Prostate gland (tissue), 2 donors: Measurements from ENCODE around the gene SAMD4A. TPM values are rescaled to one million over a fixed set of nuclear protein-coding genes. Genes with fewer than 3 reads are reported as not detected.

ENCODE experiments used
- DNase-seq: peaks from one replicate; pipeline ENCODE4 v3.0.0-alpha.2; 2019; ENCODE audit warnings: low spot score
- H3K27ac ChIP-seq, 2 donors: fragments of 200-600 bp; sonication (generic); 2 replicates each; pipeline ENCODE4 v1.5.1; 2017 to 2019
- H3K27me3 ChIP-seq: fragments of 200-600 bp; sonication (generic); replicated peaks from 2 replicates; pipeline ENCODE4 v1.5.1; 2019; ENCODE audit not compliant: insufficient read depth
- H3K36me3 ChIP-seq, 2 donors: fragments of 200-600 bp; sonication (generic); 1 replicate in 1 of 2; 2 replicates in 1 of 2; pipeline versions ENCODE4 v1.5.1 to v1.8.1; 2017 to 2019
- H3K4me1 ChIP-seq: fragments of 200-600 bp; sonication (generic); replicated peaks from 2 replicates; pipeline ENCODE4 v1.5.1; 2019
- H3K4me3 ChIP-seq, 2 donors: fragments of 200-600 bp; sonication (generic); 2 replicates each; pipeline ENCODE4 v1.5.1; 2017 to 2019
- H3K9me3 ChIP-seq: fragments of 200-600 bp; sonication (generic); 2 replicates; pipeline ENCODE4 v1.5.1; 2017
- POLR2A ChIP-seq: fragments of 450-650 bp; IDR thresholded peaks from one replicate; pipeline ENCODE4 v1.6.1; 2016; ENCODE audit warnings: antibody characterized with exemption, mild to moderate bottlenecking
- POLR2AphosphoS5 ChIP-seq: sonication (generic); formaldehyde crosslinking; IDR thresholded peaks from one replicate; pipeline ENCODE4 v1.6.1; 2017; ENCODE audit warnings: antibody characterized with exemption
- WGBS: methylation state at CpG from one replicate; pipeline ENCODE4 v1.1.5; 2018; 5-methylcytosine and 5-hydroxymethylcytosine counted together
- intact Hi-C: fragments of 100-400 bp; cut with DNase I; formaldehyde crosslinking; loops from one replicate; pipeline ENCODE4 v1.14.2; 2022
- total RNA-seq, 2 donors: library from RNA; depleted of rRNA; stranded (reverse); fragments of >200 nt; gene quantifications; one replicate each; pipeline ENCODE4 v1.1.0, GENCODE V29; 2016
- TF ChIP-seq, protein P1 (sequence below), 4 experiments: fragments of 200-600 bp in 2 of 4; fragments of 450-650 bp in 2 of 4; sonication (generic) in 2 of 4; IDR thresholded peaks; 1 replicate in 3 of 4; 2 replicates in 1 of 4; pipeline ENCODE4 v1.5.1; 2016 to 2019; ENCODE audit warnings: antibody characterized with exemption in 4 of 4, mild to moderate bottlenecking in 2 of 4, moderate library complexity in 2 of 4

The SAMD4A gene
- total RNA-seq, 2 donors from 2014 or later, result 18.1 to 38.5 TPM

DNA sequence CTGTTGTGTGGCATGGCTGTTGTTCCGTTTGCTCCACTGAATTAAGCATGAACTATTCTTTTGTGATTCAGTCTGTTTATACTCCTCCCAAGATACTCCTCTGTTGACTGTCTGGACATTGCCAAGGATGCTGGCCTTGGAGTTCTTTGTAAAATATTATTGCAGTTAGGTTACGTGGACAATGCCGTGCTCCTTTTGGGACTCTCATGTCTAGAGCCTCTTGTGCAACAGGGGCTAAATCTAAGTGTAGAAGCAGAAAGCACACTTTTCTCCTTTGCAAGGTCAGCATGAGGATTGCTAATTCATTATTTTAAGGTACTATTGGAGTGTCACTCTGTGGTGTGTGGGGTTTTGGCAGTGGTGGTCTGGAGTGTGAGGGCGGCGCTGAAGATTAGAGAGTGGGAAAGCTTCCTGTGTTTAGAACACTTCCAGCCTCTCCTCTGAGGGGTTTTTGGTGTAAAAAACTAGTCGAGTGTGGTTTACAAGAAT, 125.4 kb downstream of the SAMD4A start:
- Histone ChIP-seq H3K4me1 (no peaks in the 10 kb centered on the region), H3K9me3 (no peaks in the 10 kb centered on the region), H3K27ac (no peak overlapping the region), H3K27me3 (no peaks in the 10 kb centered on the region), H3K36me3 (no peaks in the 10 kb centered on the region), H3K4me3 (no peak overlapping the region)
- TF ChIP-seq POLR2A, result no peak
- no peak for DNase-seq
- WGBS, result 75% methylated on average over 6 of the region's 6 CpGs
- intact Hi-C loops, result loop anchor here (5.0 kb wide), 1 partner anchor 80 kb away; no protein-coding TSS in a partner anchor

DNA sequence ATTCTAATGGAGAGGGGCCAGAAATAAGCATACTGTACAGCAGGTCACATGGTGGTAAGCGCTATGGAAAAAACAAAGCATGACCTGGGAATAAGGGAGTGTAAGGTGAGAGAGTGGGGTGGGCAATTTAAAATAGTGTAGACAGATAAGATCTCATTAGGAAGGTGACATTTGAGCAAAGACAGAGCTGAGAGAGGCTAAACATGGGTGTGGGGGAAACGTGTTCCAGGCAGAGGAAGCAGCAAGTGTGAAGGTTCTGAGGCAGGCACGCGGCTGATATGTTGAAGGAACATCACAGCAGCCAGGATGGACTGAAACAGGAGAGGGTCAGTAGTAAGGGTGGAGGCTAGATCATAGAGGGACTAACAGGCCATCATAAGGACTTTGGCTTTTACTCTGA, 126.8 kb downstream of the SAMD4A start:
- 91% methylated on average over 4 of the region's 4 CpGs for WGBS
- Histone ChIP-seq H3K9me3 (no peaks in the 10 kb centered on the region), H3K27me3 (no peaks in the 10 kb centered on the region), H3K36me3 (no peaks in the 10 kb centered on the region), H3K27ac (no peak overlapping the region), H3K4me1 (no peaks in the 10 kb centered on the region), H3K4me3 (no peak overlapping the region)
- no peak for DNase-seq
- no peak for TF ChIP-seq POLR2AphosphoS5
- no peak for TF ChIP-seq POLR2A
- TF ChIP-seq, protein P1, sequence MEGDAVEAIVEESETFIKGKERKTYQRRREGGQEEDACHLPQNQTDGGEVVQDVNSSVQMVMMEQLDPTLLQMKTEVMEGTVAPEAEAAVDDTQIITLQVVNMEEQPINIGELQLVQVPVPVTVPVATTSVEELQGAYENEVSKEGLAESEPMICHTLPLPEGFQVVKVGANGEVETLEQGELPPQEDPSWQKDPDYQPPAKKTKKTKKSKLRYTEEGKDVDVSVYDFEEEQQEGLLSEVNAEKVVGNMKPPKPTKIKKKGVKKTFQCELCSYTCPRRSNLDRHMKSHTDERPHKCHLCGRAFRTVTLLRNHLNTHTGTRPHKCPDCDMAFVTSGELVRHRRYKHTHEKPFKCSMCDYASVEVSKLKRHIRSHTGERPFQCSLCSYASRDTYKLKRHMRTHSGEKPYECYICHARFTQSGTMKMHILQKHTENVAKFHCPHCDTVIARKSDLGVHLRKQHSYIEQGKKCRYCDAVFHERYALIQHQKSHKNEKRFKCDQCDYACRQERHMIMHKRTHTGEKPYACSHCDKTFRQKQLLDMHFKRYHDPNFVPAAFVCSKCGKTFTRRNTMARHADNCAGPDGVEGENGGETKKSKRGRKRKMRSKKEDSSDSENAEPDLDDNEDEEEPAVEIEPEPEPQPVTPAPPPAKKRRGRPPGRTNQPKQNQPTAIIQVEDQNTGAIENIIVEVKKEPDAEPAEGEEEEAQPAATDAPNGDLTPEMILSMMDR (IDR thresholded peaks at IDR 0.05), result no peak
- intact Hi-C loops, result loop anchor here (5.0 kb wide), 1 partner anchor 79 kb away; no protein-coding TSS in a partner anchor

DNA sequence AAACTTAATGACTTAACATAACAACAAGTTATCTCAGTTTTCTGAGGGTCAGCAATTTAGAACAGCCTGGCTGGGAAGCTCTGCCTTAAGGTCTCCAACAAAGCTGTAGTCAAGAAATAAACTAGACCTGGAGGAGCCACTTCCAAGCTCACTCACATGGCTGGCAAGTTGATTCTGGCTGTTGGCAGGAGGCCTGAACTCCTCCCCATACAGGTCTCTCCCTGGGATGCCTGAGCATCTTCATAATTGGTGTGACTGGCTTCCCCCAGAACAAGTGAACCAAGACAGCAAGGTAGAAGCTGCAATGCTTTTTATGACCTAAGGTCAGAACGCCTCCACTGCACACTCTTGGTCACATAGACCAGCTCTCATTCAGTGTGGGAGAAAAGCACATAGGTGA, 128.3 kb downstream of the SAMD4A start:
- Histone ChIP-seq H3K36me3 (no peaks in the 10 kb centered on the region), H3K9me3 (no peaks in the 10 kb centered on the region), H3K4me1 (no peaks in the 10 kb centered on the region), H3K4me3 (no peak overlapping the region), H3K27ac (no peak overlapping the region), H3K27me3 (no peaks in the 10 kb centered on the region)
- intact Hi-C loops, result no loop called here
- TF ChIP-seq, protein P1 (IDR thresholded peaks at IDR 0.05), result no peak
- no peak for TF ChIP-seq POLR2A
- no peak for TF ChIP-seq POLR2AphosphoS5
- no peak for DNase-seq
- 86% methylated on average over 1 of the region's 1 CpG for WGBS

DNA sequence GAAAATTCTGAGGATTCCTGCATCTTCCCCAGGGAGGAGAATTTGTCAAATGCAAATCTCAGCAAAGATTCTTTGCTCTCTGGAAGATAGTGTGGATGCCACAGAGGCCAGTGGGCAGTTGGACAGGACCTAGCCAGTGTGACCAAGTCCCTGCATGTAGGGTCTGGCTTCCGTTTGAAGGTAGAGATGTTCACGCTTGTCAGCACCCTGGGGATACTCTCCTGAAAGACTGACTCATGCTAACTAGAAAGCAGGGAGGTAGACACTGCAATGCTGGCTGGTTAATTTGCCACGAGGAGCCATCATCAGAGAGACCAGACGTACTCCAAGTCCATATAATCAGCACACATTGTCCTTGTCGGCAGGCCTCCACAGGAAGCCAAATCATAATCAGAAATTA, 130.1 kb downstream of the SAMD4A start:
- no peak overlapping the region for H3K4me3 ChIP-seq
- TF ChIP-seq POLR2A, result no peak
- no peaks in the 10 kb centered on the region for H3K27me3 ChIP-seq
- 71% methylated on average over 5 of the region's 5 CpGs for WGBS
- intact Hi-C loops, result no loop called here
- no peaks in the 10 kb centered on the region for H3K9me3 ChIP-seq
- H3K36me3 ChIP-seq, result no peaks in the 10 kb centered on the region
- no peak for DNase-seq
- no peak overlapping the region for H3K27ac ChIP-seq
- H3K4me1 ChIP-seq, result no peaks in the 10 kb centered on the region

- H3K27ac ChIP-seq, result no peak overlapping the region
- intact Hi-C loops, result no loop called here
These were observed 130.9 kb downstream of the SAMD4A start for GRCh38 chr14:54697803-54698202.

DNA sequence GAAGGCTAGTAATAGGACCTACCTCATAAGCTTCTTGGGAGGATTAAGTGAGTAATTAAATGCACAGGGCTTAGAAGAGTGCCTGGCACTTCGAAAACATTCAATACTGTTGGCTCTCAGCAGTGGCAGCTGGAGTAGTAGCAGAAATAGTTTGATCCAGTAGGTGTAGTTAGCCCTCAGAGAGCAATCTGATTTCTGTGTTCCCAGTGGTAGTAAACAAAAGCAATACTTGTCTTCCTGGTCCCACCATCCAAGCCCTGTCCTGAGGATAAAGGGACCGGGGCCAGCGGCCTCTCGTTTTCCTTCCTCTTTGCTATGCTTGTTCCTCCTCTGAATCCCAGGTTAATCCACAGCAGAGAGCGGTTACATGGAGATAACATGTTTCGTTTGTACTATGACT, 131.6 kb downstream of the SAMD4A start:
- WGBS, result 69% methylated on average over 6 of the region's 6 CpGs
- Histone ChIP-seq H3K36me3 (no peaks in the 10 kb centered on the region), H3K4me3 (no peak overlapping the region), H3K9me3 (no peaks in the 10 kb centered on the region), H3K27me3 (no peaks in the 10 kb centered on the region), H3K27ac (no peak overlapping the region), H3K4me1 (no peaks in the 10 kb centered on the region)
- no peak for DNase-seq
- no peak for TF ChIP-seq POLR2AphosphoS5
- TF ChIP-seq, protein P1 (IDR thresholded peaks at IDR 0.05), result no peak
- TF ChIP-seq POLR2A, result no peak
- intact Hi-C loops, result no loop called here

More at GRCh38 chr14:54697803-54698202, 130.9 kb downstream of the SAMD4A start:
- WGBS, result 91% methylated on average over 4 of the region's 4 CpGs
- Histone ChIP-seq H3K36me3 (no peaks in the 10 kb centered on the region), H3K9me3 (no peaks in the 10 kb centered on the region), H3K4me1 (no peaks in the 10 kb centered on the region), H3K27me3 (no peaks in the 10 kb centered on the region), H3K4me3 (no peak overlapping the region)
- TF ChIP-seq, protein P1 (IDR thresholded peaks at IDR 0.05), result no peak
- TF ChIP-seq POLR2AphosphoS5 (no peak), POLR2A (no peak)
- DNase-seq, result no peak
